CD4-positive, alpha-beta T cell treated with Interleukin-1 beta for 1 hour (primary cell): ENCODE results near the gene NDST3.
"Not testable (repeated sequence)": the region's sequence is repeated elsewhere in the genome, so short reads cannot be mapped to it uniquely, and the experiment has no call there.

Experiments used
- DNase-seq, 2 donors: peaks; one replicate each; pipeline ENCODE4 v3.0.0-alpha.2; 2020 to 2022

Gene NDST3

DNA sequence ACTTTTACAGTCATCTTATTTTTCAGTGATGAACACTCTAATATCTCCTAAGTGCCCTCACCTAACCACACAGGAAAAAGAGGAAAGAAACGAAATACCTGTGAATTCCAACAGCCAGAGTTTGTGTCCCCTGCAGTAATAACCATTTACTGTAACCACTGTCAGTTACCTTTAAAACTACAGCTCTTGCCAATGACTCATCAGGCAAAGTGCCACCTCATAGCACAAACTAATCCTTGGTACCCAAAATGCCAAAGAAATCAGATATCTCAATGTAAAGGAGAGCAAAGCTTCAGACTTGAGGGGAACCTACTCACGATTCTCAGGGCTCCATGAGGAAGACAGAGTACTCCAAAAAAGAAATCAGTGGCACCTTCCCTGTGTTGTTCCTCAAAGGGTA is 146.5 kb downstream of the NDST3 start:
- DNase-seq = no peak

DNA sequence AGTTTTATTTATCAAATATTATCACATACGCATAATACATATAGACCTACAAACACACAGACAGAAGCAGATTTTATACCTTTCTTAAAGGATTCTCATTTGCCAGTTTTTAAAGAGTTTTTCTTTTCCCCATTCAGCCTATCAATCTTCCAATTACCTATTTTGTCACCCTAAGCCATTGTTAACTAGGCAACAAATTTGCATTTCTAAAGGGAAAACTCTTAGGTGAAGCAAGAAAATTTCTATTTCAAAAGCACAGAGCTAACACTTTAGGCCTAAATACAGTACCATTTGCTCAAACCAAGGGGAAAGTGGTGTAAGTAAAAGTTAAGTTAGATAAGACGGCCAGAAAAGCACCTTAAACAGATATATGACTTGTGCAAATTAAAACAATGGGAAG is 156.6 kb downstream of the NDST3 start:
- no peak for DNase-seq

DNA sequence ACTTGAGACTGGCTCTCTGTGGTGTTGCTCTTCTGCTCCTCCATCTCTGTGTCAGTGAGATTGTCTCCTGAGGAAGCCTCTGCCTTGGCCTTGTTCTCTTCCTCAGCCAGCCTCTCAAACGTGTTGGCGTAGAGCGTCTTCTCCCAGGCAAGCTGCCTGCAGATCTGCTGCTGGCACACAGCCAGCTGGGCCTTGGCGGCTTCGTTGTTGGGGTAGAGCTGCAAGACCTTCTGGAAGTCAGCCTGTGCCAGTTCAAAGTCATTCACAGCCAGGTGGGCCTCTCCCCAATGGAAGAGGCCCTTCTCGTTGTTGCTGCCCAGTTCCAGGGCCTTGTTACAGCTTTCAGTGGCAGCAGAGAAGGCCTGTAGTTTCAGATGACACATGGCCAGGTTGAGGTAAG is 159.1 kb downstream of the NDST3 start:
- DNase-seq = no peak

DNA sequence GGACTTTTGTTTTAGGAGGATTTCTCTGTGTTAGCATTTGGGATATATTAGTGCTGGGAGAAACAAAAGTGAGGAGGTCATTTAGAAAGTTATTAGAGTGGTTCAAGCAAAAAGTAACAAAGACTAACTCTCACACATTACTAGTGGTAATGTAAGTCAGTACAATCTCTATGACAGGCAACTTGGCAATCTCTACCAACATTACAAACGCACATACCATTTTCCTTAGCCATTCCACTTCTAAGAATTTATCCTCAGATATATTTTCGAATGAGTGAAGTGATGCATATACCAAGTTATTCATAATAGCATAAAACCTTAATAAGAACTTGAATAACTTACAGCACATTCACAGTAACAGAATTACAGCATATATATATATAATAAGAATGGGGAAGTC is 172.3 kb downstream of the NDST3 start:
- DNase-seq = no peak

DNA sequence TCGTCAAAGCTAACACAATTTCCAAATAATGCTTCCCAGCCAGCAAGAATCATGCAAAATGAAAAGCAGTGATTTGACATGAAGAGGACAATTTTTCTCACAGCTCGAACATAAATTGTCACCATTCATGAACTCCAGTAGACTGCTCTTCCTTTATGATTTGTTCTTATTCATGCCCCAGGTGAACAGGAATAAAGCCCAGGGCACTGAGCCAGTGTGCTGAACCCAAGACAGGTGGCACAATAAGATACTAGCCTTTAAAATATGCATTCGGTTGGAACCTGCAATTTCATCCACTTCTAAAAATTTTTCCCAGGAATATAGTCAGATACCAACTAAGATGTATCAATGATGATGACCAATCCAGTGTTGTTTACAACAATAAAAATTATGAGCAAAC is 178.8 kb downstream of the NDST3 start:
- DNase-seq = no peak

DNA sequence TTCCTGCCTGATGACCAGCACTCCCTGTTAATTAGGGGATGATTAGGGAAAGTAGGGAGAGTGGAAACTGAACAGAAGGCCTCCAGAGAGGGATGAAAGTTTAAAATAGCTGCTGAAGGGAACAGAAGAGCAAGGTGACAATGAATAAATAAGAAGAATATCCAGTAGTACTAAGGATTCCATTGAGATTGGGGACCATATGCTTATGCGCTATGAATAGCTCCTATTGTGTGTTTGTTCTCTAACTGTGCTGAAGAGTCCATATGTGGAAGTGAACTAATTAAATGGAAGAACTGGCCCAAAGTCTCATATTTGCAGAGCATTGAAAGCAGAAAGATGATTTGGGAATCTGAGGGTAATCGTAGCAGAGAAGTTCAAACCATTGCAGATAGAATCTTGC is 181.5 kb downstream of the NDST3 start:
- no peak for DNase-seq

DNA sequence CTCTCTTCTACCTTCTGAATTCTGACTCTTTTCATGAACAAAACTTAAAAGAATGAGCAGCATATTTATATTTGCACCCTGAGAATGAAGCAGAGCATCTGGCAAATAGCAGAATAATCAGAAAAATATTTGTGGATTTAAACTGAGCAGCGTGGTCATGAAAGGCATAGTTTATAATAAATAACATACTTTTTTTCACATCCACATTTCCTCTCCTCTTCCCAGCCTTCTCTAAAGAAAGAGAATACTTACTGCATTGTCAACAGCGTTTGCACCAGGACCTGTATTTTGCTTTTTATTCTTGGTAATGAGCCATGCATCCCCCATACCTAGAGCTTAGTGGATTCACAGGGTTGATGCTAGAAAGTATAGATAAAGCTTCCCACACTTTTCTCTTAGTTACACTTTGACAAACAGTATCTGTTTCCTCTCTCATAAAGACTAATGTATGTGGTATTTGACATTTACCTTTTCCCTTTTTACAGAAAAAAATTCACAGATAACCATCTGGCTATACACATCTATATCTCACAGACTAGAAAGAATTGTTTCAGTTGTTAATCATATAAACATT is 187.0 kb downstream of the NDST3 start:
- no peak for DNase-seq

DNA sequence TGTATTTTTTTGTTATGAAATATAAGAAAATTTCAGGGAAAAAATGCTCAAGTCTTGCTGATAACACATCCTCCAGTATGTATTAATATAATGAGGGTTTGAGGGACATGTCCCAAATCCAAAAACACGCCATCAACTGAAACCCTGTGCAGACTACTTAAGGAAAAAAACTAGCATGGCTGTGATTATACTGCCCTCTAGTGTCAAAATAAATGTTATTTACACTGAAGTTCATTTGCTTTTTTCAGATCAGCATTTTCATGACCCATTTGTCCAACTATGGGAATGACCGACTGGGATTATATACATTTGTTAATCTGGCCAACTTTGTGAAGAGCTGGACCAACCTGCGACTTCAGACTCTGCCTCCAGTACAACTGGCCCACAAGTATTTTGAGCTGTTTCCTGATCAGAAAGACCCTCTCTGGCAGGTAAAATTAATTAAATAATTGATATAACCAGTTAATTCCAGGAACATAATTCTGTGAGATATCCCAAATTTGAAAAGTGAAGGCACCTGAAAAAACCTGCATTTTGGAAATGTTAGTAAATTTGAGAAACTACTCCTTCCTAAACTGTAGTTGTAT is 190.1 kb downstream of the NDST3 start:
- peak in 1 of 2 donors; percentile 16 for DNase-seq

DNA sequence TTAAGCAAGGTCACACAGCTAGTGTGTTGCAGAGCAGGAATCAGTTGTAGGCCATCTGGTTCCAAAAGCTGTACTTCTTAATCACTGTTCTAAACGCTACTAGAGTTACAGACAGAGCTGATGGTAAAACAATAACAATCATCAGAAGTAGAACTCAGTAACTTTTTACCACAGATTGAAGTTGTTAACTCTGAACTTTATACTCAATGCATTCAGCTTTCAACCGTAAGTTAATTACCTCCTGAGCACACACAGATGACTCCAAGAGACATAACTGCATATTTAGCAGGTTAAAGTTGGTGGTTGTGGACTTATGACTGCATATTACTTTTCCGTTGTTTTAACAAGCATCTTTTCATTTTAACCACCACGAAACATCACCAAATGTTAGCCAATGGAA is 191.2 kb downstream of the NDST3 start:
- no peak for DNase-seq

DNA sequence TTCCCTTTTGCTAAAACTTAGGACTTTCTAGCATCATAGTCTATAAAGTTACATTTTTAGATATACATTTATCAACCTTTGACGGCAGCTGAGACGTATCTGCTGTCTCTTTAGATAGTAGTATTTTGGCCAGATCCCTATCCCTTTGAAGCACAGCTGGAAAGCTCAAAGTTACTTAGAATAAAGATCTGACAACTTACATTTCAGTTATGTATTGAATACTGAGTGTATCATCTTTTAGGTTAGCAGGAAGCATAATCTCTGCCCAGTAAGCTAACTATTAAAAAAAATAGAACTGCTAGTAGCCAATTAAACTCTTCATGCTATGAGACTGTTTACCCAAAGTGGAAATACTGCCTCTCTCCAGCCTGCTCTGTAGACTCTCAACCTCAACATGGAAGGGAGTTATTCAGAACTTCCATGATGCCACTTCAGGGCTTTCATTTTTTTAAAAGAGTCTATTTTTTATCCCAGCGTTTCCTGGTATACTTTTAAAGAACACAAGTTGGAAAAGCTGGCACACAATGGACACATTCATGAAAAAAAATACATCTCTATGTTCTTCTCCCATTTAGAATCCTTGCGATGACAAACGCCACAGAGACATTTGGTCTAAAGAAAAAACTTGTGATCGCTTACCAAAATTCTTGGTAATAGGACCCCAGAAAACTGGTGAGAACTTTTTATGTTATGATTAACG is 192.2 kb downstream of the NDST3 start:
- no peak for DNase-seq

DNA sequence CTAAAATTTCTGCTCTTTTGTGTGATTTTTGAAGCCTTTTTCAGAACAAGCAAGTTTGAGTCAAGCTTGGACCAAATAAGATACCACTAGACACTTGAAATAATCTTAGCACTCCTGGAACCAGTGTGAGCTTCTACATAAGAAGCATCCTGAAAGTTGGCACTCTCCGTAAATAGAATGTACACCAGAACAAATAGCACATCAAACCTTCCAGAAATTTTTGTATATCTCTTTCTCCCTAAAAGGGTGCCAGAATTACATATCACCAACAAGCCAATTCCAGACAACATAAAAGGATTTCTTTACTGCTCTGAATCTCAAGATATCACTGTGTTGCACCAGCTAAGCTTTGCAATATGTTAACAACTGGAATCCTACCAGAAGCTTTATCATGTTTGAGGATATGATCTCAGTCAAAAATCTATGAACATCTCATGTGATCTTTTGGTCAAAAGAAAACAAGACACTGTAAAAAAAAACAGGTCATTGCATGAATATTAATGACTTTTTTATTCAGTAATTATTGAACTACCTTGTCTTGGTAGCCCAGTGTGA is 201.4 kb downstream of the NDST3 start:
- no peak for DNase-seq

DNA sequence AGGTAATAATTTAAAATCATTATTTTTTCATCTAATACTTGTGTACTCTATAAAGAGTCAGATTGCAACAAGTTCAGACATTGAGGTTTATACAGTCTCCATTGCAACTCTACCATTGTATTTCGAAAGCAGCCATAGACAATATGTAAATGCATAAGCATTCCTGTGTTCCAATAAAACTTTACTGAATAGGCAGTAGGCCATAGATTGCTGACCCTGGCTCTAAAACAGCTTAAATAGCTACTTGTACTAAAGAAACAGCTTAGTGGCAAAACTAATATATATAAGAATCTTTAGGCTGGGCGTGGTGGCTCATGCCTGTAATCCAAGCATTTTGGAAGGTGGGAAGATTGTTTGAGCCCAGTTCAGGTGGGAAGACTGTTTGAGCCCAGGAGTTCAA is 203.2 kb downstream of the NDST3 start:
- DNase-seq = no peak

DNA sequence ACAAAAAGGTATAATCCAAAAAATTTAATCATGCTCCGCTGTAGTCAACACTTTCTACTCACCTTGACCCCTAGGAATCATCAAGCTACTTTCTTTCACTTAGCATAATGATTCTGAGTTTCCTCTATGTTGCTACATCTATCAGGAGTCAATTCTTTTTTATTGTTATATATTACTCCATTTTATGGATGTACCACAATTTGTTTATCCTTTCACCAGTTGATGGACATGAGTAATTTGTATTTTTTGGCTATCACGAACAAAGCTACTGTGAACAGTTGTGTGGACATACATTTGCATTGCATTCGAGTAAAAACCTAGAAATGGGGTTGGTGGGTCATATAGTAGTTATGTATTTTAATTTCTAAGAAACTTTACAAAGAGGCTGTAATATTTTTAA is 215.6 kb downstream of the NDST3 start:
- no peak for DNase-seq

DNA sequence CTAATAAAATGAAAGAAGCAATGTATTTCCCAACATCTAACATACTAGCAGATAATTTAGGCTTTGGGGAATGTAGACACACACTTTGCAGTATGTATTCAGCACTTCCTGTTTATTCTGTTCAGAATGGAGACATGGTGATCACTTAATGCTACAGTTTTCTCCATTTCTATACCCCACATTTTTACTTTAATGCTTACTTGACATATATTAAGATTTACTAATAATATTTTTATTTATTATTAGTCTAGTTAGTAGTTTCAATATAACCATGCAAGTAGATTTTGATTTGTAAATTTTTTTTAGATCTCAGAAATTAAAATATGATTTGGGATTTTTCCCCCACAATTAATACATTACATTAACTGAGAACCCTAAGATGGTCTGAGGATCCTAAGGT is 220.1 kb downstream of the NDST3 start:
- DNase-seq = no peak

DNA sequence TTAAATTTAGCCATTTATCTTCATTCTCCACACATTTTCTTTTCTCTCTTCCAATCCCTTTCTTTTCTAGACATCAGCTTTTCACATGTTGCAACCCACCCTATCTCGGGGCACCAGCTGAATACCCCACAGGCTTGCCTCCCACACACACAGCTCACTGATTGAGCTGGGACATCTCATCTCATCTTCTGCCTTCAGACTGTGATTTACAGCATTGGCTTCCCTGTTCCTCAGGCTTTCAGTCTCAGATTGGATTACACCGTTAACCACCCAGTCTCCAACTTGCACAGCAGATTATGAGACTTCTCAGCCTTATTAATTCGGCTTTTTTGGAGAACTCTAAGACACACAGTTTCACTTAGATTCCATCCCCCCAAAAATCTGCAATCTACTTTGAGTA is 224.8 kb downstream of the NDST3 start:
- DNase-seq = no peak

DNA sequence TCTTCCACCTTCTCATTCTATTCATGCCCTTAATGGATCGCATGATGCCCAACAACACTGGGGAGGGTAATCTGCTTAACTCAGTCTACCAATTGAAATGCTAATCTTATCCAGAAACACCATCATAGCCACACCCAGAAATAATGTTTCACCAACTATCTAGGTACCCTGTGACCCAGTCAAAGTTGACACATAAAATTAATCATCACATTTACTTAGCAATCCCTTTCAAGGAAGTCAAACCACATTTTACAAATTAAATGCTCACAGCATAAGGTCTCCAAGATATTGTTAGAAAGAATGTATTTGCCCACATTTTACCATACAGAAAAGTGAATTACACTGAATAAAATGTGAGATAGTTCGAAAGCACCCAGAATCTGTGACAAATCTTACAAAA is 226.0 kb downstream of the NDST3 start:
- no peak for DNase-seq

DNA sequence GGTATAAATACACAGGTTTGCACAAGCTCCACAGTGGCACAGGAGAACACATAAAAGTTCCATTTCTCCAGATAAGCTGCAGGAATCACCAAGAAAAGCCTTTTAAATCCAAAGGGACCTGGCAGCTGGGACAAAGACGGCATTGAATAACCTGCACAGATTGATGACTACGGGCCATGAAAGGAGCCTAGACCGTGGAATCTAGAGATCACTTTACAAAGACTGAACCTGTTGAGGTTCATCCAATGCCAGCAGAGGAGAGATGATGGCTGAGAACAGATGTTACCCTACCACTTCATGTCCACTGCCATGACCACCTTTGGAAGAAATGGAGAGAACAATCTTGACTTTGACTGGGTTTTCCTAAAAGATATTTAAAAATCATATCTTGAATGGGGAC is 229.8 kb downstream of the NDST3 start:
- no peak for DNase-seq

DNA sequence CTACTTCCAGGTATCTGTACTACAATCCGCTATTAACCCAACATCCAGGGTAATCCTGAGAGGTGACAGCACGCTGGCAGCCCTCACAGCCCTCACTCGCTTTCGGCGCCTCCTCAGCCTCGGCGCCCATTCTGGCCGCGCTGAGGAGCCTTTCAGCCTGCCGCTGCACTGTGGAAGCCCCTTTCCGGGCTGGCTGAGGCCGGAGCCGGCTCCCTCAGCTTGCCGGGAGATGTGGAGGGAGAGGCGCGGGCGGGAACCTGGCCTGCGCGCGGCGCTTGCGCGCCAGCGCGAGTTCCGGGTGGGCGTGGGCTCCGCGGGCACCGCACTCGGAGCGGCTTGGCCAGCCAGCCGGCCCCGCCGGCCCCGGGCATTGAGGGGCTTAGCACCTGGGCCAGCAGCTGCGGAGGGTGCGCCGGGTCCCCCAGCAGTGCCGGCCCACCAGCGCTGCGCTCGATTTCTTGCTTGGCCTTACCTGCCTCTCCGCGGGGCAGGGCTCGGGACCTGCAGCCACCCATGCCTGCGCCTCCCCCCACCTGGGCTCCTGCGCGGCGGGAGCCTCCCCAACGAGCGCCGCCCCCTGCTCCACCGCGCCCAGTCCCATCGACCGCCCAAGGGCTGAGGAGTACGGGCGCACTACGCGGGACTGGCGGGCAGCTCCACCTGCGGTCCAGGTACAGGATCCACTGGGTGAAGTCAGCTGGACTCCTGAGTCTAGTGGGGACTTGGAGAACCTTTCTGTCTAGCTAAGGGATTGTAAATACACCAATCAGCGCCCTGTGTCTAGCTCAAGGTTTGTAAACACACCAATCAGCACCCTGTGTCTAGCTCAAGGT is 231.2 kb downstream of the NDST3 start:
- peak; percentile 14 to 15 for DNase-seq

DNA sequence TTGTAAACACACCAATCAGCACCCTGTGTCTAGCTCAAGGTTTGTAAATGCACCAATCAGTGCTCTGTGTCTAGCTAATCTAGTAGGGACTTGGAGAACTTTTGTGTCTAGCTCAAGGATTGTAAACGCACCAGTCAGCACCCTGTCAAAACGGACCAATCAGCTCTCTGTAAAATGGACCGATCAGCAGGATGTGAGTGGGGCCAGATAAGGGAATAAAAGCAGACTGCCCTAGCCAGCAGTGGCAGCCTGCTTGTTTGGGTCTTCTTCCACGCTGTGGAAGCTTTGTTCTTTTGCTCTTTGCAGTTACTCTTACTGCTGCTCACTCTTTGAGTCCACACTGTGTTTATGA is 231.8 kb downstream of the NDST3 start:
- not testable (repeated sequence) for DNase-seq

DNA sequence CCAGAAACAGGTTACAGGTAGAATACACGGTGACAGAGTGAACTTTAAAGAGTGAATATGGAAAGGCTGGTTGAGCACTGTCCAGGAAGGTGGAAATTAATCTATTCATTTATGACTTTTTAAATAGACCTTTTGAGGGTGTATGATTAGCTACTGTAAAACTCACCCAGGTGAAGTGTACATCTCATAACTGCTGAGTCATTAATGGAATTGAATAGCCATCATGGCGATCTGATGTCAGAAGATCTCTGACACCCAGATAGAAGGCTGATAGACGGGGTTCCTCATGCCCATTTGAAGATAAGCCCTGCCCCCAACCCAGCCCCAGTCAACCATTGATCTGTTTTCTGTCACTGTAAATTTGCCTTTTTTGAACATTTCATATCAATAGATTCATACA is 234.5 kb downstream of the NDST3 start:
- no peak for DNase-seq

DNA sequence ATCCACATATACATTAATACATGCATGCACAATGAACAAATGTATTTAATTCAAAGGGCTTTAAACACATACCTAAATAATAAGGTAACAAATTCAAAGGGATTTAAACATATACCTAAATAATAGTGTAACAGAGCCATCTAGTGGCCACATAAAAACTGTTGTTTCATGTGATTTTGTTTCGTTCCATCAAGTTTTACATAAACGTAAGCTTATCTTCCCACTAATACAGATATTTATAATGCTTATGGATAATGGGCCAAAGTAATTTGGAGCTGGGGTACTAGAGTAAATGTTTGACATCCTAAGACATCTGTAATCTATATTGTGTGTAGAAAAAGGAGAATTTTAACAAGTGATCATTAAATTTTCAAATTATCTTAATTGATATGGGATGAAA is 236.2 kb downstream of the NDST3 start:
- DNase-seq = peak in 1 of 2 donors; percentile 57

DNA sequence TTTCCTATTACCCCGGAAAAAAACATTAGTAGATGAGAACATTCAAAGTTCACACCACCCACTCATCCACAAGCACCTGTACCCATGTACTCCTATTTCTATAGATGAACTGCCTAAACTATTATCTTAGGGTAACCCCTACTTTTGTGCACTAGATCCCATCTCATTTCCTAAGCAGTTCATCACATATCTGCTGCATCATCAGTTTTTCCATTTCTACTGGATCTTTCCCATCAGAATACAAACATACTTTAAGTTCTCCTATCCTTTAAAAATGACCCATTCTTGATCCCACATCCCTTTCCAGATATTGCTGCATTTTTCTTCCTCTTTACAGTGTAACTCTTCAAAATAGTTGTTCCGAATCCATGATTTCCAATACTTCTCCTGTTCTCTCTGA is 237.5 kb downstream of the NDST3 start:
- no peak for DNase-seq

DNA sequence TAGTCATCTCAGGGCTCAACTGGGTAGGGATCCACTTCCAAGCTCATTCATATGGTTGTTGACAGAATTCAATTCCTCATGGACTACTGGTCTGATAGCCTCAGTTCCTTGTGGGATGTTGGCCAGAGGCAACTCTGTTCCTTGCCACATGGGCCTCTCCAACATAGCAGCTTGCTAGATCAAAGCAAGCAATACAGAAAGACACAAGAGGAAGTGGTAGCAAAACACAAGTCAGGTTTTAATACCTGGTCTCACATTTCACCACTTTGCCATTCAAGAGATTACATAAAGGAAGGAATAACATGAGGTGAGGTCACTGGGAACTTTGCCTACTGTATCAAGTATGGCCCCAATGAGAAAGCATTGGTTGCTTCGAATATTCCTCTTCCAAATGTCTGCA is 239.4 kb downstream of the NDST3 start:
- no peak for DNase-seq

DNA sequence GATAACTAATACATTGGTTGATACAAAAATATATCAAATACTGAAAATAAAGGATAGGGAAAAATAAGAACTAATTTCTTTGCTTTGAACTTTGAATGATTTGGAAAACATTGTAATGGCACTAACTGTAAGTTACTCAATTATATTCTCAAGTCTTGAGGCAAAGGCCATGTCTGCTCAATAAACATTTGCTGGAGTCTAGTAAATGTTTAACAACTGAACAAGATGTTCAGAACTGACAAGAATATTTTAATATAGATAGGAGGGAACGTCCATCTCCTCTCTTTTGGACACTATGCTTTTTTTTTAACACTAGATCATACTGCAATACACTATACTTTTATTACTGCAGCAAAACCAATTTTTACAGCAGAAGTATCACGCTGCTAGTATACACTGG is 242.3 kb downstream of the NDST3 start:
- DNase-seq = no peak
